Activated T-helper 9 cell treated with anti-CD3 and anti-CD28 coated beads, Interleukin-2, amount 50 U/mL, for 16 hours (primary cell): Measurements from ENCODE around the gene DNAJA2.
A peak's percentile ranks its signal among the peaks of the same experiment; 100 is the strongest.
"Not testable (repeated sequence)": the region's sequence is repeated elsewhere in the genome, so short reads cannot be mapped to it uniquely, and the experiment has no call there.

Source experiments
- DNase-seq: peaks from one replicate; pipeline ENCODE4 v3.0.0-alpha.2; 2020; ENCODE audit warnings: low read depth

DNAJA2 gene

DNA sequence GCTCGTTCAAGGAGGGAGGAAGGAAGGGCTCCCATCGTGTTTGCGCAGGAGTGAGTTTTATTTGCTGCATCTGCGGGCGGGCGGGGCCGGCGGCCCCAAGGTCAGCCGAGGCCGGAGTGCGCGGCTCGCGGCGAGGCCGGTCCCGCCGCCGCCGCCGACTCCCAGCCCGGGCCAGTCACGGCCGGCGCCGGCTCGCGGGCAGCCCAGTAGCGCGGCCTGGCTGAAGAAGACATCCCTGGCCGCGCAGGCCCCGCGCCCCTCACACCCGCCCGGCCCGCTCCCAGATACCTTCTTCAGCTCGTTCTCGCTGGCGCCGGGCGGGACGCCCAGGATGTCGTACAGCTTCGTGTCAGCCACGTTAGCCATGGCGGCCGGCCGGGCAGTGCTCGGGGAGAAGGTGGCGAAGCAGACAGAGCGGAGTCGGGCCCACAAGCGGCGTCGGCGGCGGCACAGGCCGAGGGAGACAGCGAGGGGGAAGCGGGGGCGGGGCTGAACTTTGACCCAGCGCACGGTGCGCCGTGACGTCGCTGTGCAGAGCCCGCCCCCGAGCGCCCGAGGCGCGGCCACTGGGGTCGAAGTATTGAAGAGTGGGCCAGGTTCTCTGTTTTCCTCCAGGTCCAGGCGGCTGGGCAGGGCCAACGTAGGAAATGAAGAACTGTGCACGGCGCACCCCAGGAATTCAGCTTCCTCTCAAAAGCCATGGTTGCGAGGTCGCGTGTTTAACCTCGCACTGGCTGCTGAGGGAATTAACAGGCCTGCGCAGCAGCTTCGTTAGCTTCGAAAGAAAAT is at the start of gene DNAJA2:
Gene DNAJA2 (minus strand): TSS at position 468 of the 789 bp plus-strand sequence. CDS start 102 bp downstream, at position 366.
- peak; percentile 88 for DNase-seq

DNA sequence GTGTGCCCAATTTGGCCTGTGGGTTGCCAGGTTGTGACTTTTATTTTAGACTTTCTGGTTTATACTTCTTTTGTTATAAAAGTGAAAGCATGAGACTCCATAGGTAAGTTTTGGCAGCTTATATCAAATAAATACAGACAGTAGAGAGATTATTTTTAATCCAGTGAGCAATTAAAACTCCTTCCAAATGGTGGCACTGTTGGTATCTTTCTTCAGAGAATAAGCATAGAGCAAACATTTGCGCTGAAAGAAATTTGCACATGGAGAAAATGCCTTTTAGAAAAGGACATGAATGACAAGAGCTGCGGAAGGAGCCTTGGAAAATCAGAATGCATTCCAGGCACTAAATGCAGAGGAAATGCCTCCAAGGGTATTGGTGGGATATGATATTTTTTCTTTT is 46.1 kb upstream of the DNAJA2 start:
- no peak for DNase-seq

DNA sequence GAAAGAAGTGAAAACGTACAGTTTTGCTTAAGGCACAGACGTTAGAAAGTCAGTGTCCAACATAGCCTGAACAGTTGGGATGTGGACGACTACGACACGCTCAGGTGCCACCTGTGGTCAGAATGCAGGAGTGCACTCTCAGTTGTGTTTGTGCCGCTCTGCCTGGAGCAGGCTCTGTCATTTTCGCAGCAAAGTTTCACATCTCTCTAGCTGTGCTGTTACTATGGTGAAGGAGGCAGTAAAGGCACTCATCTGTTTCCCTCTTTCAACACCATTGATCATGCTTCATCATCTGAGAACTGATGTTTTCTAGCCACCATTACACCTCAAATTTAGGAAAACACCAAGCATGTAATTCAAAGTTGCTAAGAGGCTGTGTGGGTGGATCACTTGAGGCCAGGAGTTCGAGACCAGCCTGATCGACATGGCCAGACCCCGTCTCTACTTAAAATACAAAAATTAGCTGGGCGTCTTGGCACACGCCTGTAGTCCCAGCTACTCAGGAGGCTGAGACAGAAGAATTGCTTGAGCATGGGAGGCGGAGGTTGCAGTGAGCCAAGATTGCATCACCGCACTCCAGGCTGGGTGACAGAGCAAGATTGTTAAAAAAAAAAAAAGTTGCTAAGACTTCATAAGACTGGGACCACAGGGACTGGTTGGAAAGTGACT is 44.9 kb upstream of the DNAJA2 start:
- peak; percentile 14 for DNase-seq

DNA sequence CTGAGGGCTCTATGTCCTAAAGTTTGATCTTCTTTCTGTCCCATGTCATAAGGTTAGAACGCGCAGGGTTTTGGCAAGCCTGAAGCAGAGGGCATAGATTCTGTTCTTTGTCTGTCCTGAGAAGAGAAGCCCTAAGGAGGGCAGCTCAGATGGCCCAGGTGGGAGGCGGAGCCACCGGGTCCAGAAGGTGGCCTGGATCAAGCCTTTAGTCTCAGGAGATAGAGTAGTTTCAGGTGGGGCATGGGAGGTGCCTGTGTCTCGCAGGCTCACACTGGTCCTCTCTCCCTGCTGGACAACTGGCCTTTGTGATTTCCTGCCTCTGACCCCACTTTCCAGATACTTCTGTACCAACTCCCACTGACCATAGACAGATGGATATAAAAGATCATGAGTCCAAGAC is 44.2 kb upstream of the DNAJA2 start:
- no peak for DNase-seq

DNA sequence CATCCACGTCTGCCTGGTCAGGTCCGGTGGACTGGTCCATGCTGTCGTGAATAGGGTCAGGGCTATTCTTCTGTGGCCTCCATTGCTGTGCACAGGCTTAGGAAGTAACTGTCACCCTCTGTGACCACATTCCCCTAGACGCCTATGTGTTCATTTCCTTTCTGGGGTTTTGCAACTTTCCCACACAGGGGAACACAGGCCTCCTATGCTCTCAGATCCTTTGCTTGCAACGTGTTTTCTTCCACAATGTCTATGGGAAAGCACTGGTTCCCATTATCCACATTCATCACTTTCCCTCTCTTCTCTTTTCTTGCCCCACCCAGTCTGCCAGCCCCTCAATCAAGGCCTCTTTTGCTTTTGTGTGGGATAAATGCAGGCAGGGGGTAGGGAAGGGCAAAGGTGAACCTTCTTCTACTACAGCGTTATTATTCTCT is 43.2 kb upstream of the DNAJA2 start:
- DNase-seq: no peak

DNA sequence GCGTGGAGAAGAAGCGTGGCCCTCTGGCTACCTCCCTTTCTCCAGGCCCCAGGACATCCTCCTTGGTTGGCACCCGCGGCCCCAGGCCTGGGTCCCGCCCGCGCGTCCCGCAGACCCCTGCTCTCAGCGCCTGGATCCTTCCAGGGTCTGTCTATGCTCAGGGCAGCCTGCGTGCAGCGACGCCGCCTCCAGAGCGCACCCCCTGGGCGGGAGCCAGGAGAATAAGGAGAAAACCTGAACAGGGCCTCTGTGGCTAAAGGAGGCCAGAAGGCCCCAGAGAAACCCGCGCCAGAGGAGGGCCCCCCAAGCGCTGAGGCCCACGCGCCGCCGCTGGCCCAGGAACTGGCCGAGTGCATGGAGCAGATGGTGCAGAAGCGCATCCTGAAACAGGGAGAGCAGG is 40.4 kb upstream of the DNAJA2 start:
- no peak for DNase-seq

DNA sequence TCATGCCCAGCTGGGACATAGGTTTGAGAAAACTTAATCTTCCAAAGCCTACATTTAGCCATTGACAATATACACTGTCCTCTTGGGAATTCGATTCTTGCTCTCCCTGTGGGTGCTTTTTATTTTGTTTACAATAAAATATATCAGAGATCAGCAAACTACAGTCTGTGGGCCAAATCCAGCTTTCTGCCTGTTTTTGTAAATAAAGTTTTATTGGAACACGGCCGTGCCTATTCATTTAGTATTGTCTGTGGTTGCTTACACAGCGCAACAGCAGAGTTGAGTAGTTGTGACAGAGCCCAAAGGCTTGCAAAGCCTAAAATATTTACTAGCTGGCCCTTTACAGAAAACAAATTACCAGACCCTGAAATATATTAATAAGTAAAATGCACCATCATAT is 39.7 kb upstream of the DNAJA2 start:
- DNase-seq: no peak

DNA sequence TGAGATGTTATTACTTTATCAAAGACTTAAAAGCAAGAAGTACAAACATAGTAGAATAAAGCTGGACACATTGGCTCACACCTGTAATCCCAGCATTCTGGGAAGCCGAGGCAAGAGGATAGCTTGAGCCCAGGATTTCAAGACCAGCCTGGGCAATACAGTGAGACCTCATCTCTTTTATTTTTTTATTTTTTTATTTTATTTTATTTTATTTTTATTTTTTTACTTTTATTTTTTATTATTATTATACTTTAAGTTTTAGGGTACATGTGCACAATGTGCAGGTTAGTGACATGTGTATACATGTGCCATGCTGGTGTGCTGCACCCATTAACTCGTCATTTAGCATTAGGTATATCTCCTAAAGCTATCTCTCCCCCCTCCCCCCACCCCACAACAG is 37.3 kb upstream of the DNAJA2 start:
- DNase-seq: not testable (repeated sequence)

DNA sequence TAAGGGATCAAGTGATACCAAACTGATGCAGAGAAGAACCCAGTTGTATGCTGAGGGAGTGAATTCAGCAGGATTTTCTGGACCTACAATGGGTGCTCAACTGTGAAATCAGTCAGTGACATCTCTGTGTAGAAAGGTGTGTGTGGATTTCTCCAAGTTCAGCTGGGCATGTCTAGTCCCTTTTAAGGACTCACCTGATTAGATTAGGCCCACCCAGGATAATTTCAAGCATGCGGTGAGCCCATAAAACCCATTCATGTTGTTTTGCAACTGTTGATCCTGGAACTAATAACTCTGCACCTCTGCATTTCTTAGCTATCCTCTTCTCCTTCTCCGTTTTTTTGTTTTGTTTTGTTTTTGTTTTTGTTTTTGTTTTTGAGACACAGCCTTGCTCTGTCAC is 35.1 kb upstream of the DNAJA2 start:
- DNase-seq: no peak

DNA sequence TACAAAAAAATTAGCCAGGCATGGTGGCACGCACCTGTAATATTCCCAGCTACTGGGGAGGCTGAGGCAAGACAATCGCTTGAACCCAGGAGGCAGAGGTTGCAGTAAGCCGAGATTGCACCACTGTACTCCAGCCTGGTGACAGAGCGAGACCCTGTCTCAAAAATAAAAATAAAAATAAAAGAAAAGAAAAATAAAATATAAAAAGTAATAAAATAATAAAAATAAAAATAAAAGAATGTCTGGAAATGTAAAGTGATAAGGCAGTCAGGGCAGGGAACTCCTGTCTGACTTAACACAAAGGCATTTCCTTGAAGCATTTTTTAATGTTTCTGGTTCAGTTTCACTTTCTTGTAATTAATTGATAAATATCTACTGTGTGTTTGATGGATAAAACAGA is 34.7 kb upstream of the DNAJA2 start:
- DNase-seq: no peak

DNA sequence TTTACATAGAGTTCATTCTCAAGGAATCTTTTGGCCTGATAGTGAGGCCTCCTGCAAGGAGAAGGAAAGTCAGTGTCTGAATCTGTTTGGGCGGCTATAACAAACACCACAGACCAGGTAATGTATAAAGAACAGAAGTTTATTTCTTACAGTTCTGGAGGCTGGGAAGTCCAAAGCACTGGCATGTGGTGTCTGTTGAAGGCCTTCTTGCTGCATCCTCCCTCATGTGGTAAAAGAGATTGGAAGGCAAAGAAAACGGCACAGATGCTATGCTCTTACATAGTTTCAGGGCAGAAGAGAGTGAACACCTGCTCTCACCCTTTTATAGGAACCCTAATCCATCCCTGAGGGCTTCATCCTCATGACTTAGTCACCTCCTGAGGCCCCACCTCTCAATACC is 31.2 kb upstream of the DNAJA2 start:
- DNase-seq: no peak

DNA sequence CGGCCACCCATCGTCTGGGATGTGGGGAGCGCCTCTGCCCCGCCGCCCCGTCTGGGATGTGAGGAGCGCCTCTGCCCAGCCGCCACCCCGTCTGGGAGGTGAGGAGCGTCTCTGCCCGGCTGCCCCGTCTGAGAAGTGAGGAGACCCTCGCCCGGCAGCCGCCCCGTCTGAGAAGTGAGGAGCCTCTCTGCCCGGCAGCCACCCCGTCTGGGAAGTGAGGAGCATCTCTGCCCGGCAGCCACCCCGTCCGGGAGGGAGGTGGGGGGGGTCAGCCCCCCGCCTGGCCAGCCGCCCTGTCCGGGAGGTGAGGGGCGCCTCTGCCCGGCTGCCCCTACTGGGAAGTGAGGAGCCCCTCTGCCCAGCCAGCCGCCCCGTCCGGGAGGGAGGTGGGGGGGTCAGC is 26.6 kb upstream of the DNAJA2 start:
- not testable (repeated sequence) for DNase-seq

DNA sequence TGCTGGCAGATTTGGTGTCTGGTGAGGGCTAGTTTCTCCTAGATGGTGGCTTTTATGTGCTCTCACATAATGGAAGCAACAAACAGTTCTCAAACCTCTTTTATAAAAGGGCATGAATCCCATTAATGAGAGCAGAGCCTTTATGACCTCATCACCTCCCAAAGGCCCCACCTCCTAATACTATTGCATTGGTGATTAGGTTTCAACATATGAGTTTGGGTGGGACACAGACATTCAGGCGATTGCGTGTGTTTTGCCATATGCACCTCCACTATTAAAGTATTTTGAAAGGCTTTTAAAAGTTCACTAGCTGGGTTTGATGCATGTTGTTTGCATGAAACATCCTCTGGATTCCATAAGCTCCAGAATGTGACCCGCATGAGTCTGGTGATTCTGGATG is 24.4 kb upstream of the DNAJA2 start:
- no peak for DNase-seq

DNA sequence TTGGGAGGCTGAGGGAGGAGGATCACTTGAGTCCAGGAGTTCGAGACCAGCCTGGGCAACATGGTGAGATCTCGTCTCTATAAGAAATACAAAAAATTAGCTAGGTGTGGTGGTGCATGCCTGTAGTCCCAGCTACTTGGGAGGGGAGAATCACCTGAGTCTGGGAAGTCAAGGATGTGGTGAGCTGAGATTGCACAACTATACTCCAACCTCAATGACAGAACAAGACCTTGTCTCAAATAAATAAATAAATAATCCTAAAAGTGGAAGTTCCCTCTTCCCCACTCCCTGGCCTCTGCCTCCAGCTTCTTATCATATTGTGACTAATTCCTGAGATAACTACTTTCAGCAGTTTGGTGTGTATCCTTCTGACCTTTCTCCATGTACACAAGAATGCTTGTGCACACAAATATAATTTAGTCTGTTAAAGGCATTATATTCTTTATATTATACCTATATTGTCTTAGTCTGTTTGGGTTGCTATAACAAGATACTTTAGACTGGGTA is 23.5 kb upstream of the DNAJA2 start:
- DNase-seq: no peak

DNA sequence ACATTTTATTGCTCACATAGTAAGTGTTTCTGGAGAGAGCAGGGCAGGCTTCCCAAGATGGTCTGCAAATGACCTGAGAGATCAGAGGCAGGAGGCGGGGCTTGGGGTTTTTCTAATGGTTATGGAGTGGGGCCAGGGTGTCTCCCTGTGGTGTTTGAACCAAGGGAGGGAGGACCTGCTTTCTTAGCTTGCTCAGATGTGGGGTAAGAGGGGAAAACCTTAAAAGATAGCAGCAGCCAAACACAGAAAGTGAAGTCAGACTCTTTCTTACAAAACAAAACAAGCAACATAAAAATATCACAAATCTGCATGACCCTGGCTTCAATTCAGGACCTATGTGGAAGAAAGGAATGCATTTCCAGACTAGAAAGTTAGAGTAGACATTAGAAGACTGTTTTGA is 22.9 kb upstream of the DNAJA2 start:
- DNase-seq: no peak

DNA sequence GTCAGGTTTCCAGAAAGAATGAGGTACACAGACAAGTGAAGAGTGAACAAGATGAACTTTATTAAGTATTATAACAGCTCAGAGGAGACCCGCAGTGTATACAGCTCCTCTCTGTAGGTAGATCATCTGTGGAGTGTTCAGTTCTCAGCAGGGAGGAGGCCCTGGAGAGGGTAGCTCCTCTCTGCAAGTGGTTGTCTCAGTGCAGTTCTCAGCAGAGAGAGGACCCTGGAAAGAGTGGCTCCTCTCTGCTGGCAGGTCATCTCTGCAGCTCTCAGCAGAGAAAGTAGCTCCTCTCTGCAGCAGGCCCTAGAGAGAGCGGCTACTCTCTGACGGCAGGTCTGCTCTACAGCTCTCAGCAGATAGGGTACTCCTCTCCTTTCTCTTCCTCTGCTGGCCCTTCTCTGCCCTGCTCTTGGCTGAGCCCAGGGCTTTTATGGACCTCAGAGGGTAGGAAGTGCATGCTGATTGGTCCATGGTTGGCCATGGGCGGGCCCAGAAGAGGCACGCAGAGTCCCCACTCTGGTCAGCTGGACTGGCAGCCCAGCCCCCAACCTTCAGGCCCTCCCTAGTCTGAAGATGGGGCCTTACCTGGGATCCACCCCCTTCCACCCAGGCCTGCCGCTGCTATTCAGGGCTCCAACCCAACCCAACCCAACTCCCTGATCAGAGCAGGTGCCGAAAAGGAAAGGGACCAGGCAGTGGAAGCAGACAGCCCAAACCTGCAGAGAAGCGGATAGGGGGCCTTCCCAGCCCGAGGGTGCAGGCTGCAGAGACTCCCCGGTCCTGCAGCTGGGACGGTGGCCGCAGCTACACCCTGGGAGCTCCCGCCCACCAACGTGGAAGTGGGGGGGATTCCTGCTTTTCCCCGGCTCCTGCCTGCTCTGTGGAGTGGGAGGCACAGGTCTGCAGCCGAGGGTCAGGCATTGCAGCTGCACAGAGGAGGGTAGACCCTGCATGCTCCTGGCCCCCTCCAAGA is 18.5 kb upstream of the DNAJA2 start:
- no peak for DNase-seq

DNA sequence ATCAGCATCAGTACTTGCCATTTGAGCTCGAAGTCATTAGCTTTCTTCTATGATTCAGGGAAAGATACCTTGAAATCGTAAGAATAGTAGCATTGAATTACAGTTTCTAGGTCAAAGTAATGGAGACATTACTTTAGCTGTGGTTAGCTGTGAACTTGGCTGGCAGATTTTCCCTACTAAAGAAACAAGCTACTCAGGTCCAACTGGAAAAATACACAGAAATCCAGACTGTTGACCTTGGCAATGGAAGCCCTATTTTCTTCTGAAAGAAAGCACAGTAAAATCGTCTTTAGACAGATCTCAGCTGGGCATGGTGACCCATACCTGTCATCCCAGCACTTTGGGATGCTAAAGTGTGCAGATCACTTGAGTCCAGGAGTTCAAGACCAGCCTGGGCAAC is 13.4 kb upstream of the DNAJA2 start:
- no peak for DNase-seq

DNA sequence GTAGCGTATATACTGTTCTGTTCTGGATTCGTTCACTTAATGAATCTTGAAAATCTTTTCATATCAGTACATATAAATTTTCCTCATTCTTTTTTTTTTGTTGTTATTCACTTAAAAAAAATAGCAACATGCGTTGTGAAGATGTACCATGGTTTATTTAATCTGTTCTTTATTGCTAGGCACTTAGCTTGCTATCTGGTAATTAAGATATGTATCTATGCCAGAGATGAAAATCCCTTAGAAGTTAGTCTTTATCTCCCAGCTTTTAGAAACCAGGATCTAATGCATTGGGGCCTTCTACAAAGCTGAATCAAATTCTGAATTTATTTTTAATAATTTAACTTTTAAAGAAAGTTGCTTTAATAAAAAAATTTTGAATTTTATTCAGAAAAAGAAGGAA is 13.0 kb upstream of the DNAJA2 start:
- DNase-seq: no peak

DNA sequence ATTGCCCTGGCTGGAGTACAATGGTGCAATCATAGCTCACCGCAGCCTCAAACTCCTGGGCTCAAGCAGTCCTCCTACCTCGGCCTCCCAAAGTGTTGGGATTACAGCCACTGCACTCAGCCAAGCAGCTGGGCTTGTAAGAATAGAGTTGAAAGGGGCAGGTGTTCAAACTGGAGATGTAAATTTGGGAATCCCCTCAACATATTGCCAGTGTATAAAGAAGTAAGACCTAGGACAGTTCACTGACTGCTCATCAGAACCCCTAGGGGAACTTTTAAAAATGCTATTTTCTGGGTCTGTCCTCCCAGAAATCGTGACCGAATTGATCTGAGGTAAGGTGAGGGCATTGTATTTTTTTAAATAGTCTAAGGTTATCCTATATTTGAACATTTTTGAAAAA is 8.9 kb upstream of the DNAJA2 start:
- DNase-seq: no peak

DNA sequence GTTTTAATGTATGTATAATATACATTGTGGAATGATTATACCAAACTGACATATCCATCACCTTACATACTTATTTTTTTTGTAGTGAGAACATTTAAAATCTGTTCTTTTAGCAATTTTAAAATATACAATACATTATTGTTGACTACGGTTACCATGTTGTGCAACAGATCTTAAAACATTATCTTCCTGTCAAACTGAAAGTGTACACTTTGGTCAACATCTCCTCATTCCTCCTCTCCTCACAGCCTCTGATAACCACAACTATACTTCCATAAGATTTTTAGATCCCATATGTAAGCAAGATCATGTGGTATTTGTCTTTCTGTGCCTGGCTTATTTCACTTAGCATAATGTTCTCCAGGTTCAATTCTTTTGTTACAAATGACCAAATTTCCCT is 7.5 kb upstream of the DNAJA2 start:
- no peak for DNase-seq

DNA sequence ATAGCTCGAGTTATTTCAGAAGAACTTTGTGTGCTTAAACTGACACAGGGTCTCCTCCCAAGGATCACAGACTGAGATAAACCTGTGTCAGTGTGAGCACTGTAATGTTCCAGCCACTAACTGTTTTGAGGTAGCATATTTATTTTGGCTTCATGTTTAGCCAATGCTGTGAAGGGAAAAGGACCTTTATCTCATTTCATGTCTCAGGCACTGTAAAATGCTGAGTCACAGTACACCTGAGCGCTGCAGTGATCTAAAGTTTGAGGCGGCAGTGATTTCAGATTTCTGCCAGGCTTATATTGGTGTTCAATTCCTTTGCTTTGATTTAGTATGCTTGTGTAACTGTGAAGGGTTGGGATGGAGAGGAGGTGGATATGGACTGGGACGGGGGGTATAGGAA is 3.1 kb upstream of the DNAJA2 start:
- no peak for DNase-seq

DNA sequence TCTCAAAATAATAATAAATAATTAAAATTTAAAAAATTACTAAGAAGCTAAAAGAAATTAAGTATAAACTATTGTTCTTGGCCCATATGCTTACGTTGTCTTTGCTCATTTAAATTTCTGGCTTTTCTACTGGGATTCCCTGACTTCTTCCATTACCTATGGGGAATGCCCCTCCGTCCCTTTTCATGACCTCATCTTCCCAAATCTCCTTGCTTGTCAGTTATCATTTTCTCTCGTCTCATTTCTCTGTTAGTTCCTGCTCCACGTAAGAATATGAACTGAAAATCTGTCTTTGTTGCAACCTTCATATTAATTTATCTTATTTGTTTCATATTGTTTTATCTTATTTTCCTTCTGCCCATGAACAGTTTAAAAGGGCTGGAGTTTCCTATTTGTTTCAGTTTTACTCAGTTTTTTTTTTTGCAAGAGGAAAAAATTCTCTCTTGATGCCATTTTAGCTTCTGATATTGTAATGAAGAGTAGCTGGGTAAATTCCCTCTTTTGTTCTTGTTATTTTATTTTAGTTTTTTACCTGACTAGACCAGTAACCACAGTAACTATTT is 2.5 kb upstream of the DNAJA2 start:
- no peak for DNase-seq
